ENCODE results near the gene LRMDA.
A peak's percentile ranks its signal among the peaks of the same experiment; 100 is the strongest.

Gene LRMDA

DNA sequence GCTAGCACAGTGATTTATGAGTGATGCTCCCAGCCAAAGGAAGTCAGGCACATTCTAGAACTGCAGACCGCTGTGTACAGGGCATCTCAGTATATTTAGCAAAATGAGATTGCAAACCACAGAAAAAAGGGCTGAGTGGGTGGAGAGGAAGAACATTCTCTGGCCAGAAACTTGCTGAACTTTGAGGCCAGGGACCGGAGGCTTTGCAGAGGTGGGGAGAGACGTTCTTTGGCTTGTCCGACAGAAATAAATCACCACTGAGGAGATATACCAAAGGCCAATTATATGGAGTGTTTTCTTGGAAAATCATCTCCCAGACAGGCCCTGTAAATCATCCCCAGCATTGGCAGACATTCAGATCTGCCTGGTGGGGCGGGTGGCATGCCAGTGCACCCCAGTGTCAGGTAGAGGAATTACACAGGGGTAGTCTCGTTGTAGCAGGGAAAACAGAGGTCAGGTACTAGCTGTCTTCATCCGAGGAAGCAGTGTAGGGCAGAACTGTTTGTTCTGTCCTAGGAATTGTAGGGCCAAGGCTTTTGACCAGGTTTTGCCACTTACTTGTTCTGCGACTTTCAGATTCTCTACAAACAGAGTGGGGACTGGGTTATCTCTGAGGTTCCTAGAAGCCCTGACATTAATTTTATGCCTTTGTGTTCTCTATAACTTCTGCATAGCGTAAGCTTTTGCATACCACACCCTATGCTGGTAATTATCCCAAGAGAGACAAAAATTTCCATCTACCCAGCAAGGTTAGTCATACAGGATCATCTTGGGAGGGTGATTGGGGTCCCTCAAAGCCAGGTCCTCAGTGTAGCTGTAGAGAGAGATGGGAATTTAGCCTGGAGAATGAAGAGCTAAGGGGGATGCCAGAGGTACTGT, 655.6 kb downstream of the LRMDA start:
- peak; percentile 12 for DNase-seq (ENCODE audit: low spot score)

DNA sequence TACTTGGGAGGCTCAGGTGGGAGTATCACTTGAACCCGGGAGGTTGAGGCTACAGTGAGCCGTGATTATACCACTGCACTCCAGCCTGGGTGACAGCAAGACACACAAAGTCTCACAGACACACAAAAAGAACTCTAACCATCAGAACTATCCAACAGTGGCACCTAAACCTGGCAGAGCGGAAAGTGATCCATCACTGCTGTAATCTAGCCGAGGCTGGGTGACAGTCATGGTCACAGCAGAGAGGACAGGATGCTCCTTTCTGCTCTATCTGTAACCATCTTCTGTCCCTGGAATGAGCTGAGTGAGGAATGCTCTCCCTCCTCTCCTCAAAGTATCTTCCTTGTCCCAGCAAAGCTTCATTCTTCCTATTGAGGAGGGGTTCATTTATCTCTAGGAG, 656.6 kb downstream of the LRMDA start:
- no peak for DNase-seq (ENCODE audit: low spot score)

DNA sequence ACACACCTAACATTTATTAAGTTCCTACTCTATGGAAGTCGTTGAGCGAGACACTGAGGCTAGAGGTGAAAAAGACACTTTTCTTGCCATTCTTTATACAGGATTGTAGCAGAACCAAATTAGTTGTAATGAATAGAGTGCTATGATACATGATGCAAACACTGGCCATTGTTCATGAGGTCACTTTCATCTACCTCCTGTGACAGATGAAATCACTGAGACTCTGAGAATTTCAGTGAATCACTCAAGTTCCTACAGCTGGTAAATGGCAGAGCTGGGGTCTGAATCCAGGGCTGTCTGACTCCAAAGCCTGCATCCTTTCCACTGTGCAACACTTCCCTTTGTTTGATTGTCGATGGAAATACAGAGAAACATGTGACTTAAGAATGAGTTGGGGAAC, 657.6 kb downstream of the LRMDA start:
- no peak for DNase-seq (ENCODE audit: low spot score)

DNA sequence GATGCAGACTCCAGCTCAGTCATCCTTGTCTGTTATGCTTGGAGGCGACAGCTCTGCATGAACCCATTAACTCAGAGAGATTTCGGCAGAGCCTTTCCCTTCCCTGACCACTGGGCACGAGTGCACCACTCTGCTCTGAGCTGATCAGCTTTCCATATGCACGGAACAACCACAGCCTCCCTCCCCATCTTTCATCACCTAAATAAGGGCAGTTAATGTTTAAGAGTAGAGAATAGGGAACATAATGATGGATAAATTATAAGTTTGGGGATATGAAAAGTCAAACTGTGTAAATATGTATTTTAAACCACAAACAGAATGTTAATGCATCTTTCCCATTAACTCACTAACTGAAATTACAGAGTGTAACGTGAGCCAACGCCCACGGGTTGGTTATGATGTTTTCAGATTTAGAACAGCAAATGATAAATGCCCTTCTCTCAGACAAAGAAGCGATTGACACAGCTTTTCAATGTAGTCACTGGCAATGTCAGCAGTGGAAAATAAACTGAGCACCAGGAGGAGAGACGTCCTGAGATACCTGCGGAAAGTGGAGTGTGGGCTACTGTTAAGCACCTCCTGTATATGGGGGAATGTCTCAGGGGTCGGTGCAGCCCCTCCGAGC, 658.2 kb downstream of the LRMDA start:
- no peak for DNase-seq (ENCODE audit: low spot score)

DNA sequence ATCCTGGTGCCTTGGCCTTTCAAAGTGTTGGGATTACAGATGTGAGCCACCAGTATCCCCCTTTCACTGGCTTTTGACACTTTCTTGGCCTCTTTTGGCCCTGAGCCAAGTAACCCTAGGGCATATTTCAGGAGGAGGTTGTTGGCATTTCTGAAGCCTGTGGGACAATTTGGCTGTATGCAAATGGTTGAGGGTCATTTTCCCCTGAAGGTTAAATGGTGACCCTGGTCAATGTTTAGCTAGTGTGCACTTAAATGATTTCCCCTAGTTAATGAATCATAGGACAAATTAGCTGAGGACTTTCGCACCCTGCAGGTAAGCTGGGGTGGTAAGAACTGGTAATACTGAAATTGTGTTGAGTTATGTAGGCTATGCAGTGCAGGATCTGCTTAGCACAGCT, 660.5 kb downstream of the LRMDA start:
- DNase-seq (ENCODE audit: low spot score): no peak

DNA sequence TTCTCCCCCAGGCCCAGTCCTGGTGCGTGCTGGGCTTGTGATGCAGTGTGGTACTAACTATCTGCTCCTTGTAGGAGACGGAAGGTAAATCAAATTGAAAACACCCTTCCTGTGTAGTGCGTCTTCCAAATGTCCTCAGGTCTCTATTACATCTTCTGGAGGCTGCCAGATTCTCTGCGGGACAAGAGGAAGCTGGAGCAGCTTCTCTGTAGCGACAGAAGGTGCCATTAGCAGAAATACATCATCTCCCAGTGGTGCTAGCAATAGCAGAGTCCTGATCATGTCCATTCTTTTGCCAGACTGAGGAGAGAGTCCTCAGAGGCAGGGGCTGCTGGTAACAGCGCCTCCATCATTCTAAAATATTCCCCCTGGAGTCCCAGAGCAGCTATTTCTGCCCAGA, 675.2 kb downstream of the LRMDA start:
- DNase-seq (ENCODE audit: low spot score): no peak

DNA sequence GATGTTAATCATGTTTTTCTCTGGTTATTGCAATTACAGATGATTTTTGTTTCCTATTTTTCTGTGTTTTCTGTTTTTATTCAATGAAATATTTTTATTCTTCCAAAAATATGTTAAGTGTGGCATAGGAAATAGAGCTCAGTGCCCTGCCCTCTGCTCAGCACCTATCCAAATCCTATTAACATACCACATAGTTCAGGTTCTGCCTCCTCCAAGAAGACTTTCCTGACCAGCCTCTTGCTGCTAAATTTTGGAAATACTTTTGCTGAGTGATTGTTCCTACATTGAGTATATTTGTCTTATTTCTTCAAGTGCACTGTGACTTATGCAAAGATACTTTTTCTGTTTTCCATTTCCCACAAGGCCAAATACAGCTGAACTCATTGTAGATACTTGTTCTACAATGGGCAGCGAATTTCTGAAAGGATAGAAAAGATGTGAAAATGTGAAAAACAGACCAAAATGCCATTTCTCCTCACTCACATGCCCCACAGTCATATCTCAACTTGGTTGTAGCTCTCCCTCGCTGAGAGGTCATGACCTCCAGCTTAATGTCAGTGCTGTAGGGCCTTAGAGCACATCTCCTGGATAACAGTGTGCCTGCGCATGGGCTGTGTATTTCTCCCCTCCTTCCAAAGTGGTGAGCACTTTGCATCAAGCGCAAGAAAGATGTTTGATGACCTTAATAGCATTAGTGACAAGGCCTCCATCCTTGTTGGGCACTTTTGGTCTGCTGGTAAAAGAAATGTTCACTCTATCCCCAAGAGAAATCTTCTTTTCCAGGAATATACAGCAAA, 677.3 kb downstream of the LRMDA start:
- DNase-seq (ENCODE audit: low spot score): no peak

DNA sequence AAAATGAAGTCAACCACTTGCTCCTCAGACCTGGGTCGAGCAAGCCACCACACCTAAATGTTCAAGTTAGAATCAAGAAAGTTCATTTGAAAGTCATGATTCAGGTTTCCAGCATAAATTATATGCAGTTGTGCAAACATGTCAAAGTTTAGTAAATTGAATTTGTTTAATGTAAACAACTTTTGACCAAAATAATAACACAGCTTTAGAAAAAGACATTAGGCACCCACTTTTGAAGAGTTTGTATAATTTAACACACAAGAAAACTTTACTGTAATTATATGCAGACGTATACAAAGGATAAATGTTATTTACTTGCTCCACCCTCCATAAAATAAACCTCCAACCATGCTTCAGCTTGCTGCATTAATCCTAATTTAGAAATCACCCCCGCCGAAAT, 680.0 kb downstream of the LRMDA start:
- no peak for DNase-seq (ENCODE audit: low spot score)

DNA sequence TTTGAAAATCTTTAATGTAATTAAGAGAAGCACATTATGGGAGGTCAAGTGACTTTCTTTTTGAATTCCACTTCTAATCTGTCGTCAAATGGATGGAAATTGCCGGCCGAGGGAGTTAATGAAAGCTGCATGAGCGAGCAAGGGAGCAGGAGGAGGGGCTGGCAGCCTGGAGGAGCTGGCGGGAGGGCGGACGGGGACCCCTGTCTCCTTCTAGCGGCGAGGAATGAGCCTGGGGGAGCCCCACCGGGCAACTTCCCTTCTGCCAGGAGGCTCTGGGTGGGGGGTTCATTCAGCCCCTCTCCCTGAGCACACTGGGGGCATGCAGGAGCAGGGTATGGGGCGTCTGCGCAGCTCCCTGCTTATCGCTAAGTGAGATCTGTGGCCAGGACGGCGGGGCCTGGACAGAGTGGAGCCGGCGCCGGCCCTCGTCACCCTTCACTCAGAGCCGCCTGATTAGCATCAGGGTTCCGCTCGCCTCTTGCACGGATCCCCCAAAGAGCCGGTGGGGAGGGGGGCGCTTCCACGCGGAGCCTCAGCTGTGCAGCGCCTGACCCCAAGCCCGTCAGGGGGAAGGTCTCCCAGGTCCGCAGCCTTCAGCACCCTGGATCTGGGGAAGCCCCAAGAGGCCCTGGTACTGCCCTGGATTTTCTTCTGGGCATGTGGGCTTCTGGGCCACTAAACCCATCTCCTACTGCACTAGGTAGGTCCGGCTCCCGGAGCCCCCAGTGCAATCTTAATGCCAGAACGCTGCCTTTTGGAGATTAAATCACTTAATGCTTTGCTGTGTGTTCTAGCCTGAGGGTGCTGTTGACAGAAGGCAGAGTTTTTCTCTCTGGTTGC, 680.8 kb downstream of the LRMDA start:
- DNase-seq (ENCODE audit: low spot score): no peak

DNA sequence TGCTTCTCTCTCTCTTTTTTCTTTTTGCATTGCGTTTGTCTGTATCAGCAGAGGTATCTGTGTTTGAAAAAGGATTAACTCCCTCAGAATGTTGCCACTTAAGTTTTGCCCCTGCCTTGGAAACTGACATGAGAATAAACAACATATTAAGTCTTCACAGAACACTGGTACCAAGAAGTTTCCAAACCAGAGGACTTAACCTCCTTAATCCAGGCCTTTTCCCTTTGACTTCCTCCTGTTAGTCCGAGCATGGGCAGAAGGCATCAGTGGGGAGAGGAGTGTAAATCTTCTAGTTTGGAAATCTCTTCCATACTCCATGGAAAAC, 681.4 kb downstream of the LRMDA start:
- no peak for DNase-seq (ENCODE audit: low spot score)

DNA sequence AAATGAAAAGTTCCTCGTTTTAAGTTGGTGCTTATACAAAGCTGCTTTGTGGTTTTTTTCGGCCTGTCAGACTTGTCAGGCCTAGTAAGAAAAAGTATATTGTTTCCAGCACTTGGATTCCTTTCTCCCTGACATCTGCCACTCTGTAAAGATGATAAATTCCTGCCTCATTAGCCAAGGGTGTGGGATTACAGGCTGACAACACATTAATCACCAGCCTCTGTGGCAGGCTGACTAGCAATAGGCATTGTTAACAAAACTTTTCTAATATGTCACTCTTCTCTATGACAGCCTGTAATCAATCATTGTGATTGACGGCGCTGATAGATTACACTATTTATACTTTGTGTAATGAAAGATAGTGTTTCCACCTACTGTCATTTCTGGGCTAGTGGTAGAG, 682.5 kb downstream of the LRMDA start:
- no peak for DNase-seq (ENCODE audit: low spot score)

DNA sequence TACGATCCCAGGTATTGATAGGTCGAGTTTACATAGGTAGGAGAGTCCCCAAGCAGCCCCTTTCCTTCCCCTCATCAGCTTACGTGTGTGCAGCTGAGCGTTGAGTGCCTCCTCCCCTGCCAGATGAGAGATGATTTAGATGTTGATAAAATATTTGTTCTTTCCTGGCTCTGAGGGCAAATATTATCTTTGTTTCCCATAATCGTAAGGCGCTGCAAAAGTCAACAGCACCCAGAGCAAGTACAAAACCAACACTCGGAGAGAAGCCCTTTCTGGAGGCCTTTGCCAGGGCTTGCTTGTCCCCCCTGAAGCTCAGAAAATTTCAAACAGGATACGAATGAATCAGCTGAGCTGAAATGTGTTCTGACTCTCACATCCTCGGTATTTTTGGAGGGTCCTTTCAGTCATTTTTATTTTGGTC, 683.2 kb downstream of the LRMDA start:
- no peak for DNase-seq (ENCODE audit: low spot score)

DNA sequence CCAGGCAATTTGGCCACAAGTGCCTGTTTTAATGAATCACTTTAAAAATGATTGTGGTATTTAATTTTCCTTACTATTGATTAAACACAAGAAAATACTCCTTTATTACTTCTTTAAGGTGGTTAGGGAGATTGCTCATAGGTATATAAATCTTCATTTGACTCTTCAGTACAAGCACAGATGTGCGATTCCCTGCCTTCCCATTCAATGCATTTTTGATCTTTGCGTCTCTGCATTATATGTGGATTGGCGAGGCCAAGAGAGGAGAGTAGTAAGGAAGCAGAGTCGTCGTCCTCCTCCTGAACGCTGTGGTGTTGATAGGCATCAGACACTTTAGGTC, 683.7 kb downstream of the LRMDA start:
- DNase-seq (ENCODE audit: low spot score): no peak

DNA sequence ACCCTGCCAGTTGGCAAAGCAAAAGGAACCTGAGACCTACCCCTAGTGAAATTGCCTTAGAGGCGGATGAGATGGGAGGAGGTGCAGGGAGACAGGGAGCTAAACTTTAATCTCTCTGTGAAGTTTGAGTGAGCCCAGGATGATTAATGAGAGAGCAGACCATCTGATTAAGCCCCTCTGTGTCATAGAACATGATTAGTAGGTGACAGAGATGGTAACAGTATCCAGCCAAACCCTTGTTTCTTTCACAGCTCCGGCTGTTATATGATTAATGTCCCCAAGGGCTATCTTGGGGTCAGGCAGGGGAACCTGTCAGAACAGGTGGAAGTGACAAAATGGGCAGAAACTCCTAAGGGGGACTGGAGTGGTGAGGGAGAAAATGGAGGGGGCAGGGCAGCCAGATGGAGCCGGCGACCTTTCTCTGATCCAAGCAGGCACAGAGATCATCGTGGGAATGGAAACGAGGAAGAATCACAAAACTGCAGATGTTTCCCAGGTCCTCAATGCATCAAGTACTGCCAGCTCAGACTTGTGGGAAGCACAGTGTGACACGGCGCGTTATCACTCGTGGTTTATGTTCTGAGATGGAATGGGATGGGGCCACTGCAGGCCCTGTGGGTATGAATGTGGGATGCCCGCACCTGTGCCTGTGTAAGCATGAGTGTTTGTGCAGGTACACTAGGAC, 684.2 kb downstream of the LRMDA start:
- DNase-seq (ENCODE audit: low spot score): no peak

DNA sequence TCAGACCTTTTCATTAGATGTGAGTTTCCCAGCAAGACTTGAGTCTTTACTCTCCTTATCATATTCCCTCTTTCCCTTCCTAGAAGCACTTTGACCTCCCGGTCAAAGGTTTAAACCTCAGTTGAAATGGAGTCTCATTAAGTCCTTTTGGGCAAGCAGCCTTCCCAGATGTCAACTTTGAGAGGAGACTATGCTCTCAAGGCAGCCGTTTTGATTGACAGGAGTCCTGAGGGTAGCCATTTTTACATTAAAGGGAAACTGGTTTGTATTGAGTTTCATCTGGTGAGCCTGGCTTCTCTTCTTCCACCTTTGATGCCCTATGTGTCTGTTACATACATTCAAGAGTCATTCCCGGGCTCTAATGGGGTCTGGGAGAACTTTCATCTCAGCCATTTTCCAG, 685.1 kb downstream of the LRMDA start:
- no peak for DNase-seq (ENCODE audit: low spot score)

DNA sequence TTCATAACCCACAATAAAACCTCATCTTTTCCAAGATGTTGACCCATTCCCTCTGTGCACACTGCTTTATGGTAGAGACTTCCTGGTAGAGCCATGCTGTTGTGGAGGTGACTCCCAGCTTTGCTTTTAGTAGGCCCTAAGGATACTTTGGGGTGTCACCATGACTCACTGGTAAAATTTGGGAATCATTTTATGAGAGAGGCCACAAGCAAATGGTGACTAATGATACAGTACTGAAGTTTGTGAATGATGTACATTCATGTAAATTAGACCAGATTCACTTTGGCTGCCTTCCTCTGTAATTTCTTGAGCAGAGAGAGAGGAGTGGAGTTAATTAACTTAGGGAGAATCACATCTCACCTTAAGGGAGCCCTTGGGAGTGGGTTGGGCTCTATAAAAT, 686.5 kb downstream of the LRMDA start:
- no peak for DNase-seq (ENCODE audit: low spot score)

DNA sequence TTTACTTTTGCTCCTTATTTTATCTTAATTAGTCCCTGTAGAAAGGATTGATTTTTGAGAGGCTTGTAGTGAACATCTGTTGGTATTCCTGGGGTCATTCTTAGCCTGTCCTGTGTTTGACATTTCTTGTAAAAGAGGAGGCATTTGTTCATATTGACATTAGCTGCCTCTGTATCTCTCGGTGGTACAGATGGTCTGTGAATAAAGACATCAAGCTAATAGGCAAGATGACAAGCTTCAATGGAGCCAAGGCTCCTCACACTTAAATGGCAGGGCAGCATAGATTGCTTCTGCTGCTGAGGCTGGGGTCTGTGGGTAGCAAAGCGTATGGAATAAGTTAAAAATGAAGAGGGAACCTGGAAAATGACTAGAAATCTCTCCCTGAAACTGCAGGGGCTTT, 687.6 kb downstream of the LRMDA start:
- no peak for DNase-seq (ENCODE audit: low spot score)

DNA sequence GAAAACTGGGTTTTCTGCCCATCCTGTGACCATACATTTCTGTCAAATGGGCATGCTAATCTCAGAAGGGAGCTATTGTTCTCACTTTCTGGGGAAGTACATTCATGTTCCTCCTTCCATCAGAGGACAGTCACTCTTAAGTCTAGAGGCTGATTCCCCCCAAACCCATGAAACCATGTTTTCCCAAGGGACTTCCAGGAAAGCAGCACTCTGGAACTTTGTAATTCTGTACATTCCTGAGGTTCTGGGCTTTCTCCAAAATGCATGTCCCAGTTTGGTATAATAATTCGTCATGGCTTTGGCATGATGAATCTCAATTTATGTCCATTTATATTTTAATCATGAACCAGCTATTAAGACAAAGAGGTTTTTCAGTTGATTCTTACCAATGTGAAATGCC, 688.1 kb downstream of the LRMDA start:
- DNase-seq (ENCODE audit: low spot score): no peak

DNA sequence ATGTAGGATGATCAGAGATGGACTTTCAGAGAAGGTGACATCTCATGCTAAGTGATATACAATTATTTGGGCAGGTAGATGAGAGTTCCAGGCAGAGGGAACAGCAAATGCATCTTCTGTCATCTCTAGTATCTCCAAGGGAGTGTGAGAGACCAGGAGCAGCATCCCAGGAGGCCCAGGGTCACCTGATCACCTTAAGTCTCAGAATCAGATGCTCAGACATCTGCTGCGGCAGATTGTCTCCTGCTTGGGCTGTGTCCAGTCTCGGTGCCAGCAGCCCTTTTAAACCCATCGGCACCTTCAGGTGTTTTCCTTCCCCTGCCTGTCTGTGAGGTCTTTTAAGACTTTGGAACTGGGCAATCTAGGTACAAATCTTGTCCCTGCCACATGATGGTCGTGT, 690.6 kb downstream of the LRMDA start:
- no peak for DNase-seq (ENCODE audit: low spot score)

DNA sequence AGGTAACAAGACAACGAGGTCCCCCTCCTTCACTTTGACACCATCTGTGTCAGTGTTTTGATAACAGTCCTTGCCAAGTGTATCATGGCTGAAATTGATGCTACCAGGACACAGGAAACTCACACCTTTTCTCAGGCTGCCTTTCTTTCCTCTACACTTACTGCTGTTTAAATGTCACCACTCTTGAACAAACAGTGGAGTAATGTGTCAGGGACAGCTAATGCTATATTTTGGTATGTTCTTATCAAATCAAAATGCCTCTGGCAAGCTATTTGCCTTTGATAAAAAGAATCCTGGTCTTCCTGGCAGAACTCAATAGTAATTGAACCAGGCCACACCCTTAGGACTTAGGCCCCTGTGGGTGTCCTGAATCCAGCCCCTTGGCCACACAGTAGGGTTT, 692.9 kb downstream of the LRMDA start:
- no peak for DNase-seq (ENCODE audit: low spot score)

DNA sequence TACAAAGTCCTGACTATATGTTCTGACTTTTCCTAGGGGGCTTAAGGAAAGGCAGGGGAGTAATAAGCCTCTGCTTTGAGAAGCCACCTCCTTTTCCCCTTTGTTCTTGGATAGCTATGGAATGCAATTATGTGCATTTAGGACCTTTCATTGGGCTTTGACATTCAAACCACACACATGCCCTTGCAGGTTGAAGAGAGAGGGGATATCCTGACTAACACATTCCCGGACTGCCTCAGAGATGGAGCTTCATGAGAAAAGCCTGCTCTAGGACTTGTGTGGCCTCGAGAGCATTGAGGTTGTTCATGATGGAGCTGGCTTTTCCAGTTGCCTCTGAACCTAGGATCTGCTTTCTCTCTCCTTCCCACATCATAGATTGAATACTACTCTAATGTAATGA, 694.5 kb downstream of the LRMDA start:
- no peak for DNase-seq (ENCODE audit: low spot score)

All from germinal center (tissue), 1 donor.